SK-N-SH (cell line): ENCODE measurements around the gene MAD2L2. TPM values are rescaled to one million over a fixed set of nuclear protein-coding genes. Genes with fewer than 3 reads are reported as not detected.

Source experiments
- CTCF ChIA-PET: fragments of 300-600, 350-600 bp; formaldehyde crosslinking; extraction: SDS; loops from one replicate; lab custom pipeline; 2021; lab: Yijun Ruan, JAX
- POLR2A ChIA-PET: fragments of 350-600 bp; sonication (Branson Sonifier 250); formaldehyde crosslinking; extraction: SDS; loops from one replicate; lab custom pipeline; 2020; ENCODE audit warnings: antibody characterized with exemption, inconsistent platforms; lab: Yijun Ruan, JAX
- DNase-seq: peaks from one replicate; pipeline ENCODE4 v3.0.0; 2012
- H2AFZ ChIP-seq: fragments of 200-600 bp; sonication (generic); 2 replicates; pipeline ENCODE4 v1.8.1; 2016; ENCODE audit warnings: antibody characterized with exemption, mild to moderate bottlenecking, low read depth
- H3F3A ChIP-seq: fragments of 200-600 bp; sonication (generic); replicated peaks from 2 replicates; pipeline ENCODE3; 2016; ENCODE audit warnings: antibody characterized with exemption, mild to moderate bottlenecking; ENCODE audit not compliant: insufficient read depth
- H3K27ac ChIP-seq, 2 experiments: fragments of 200-500 bp in 1 of 2; fragments of 200-600 bp in 1 of 2; sonication (Bioruptor generic) in 1 of 2; sonication (generic), shearing (Covaris generic) in 1 of 2; 2 replicates each; pipeline versions ENCODE4 v1.5.1 to v1.6.1; 2014 to 2016; ENCODE audit warnings: low read depth in 2 of 2, inconsistent platforms in 1 of 2, low read length in 1 of 2, mild to moderate bottlenecking in 1 of 2, mixed read lengths in 1 of 2
- H3K27me3 ChIP-seq: fragments of 200-600 bp; sonication (generic), shearing (Covaris generic); 2 replicates; pipeline ENCODE4 v1.6.1; 2016; ENCODE audit warnings: mixed run types; ENCODE audit not compliant: insufficient read depth
- H3K36me3 ChIP-seq, 2 experiments: fragments of 200-500 bp in 1 of 2; fragments of 200-600 bp in 1 of 2; sonication (Bioruptor generic) in 1 of 2; sonication (generic) in 1 of 2; replicated peaks in 1 of 2; 2 replicates each; pipeline versions ENCODE3 to v1.5.1; 2014 to 2016; ENCODE audit warnings: low read length in 1 of 2, mild to moderate bottlenecking in 1 of 2; ENCODE audit not compliant: insufficient read depth in 2 of 2, control insufficient read depth in 1 of 2
- H3K4me1 ChIP-seq, 2 experiments: fragments of 200-500 bp in 1 of 2; fragments of 200-600 bp in 1 of 2; sonication (Bioruptor generic) in 1 of 2; sonication (generic), shearing (Covaris generic) in 1 of 2; 2 replicates each; pipeline versions ENCODE4 v1.5.1 to v1.6.1; 2014 to 2016; ENCODE audit warnings: low read depth in 1 of 2, low read length in 1 of 2, mixed run types in 1 of 2; ENCODE audit not compliant: insufficient read depth in 2 of 2, control insufficient read depth in 1 of 2
- H3K4me2 ChIP-seq: fragments of 200-600 bp; sonication (generic), shearing (Covaris generic); 2 replicates; pipeline ENCODE4 v1.6.1; 2017; ENCODE audit warnings: mixed run types
- H3K4me3 ChIP-seq, 2 experiments: fragments of 200-500 bp in 1 of 2; fragments of 200-600 bp in 1 of 2; sonication (Bioruptor generic) in 1 of 2; sonication (generic), shearing (Covaris generic) in 1 of 2; 2 replicates each; pipeline versions ENCODE4 v1.5.1 to v1.8.1; 2014 to 2016; ENCODE audit warnings: low read depth in 2 of 2, inconsistent platforms in 1 of 2, low read length in 1 of 2, mild to moderate bottlenecking in 1 of 2, mixed read lengths in 1 of 2, moderate library complexity in 1 of 2
- H3K79me2 ChIP-seq: fragments of 200-600 bp; sonication (generic); 2 replicates; pipeline ENCODE4 v1.8.1; 2017; ENCODE audit warnings: mild to moderate bottlenecking; ENCODE audit not compliant: insufficient read depth
- H3K9ac ChIP-seq: fragments of 200-600 bp; sonication (generic); 2 replicates; pipeline ENCODE4 v1.6.1; 2017; ENCODE audit warnings: mixed run types
- H3K9me2 ChIP-seq: fragments of 200-600 bp; sonication (generic); 2 replicates; pipeline ENCODE4 v1.6.1; 2017; ENCODE audit warnings: mixed run types
- H3K9me3 ChIP-seq: fragments of 200-600 bp; sonication (generic); 2 replicates; pipeline ENCODE4 v1.6.1; 2017; ENCODE audit warnings: mixed run types, mild to moderate bottlenecking, moderate library complexity
- H4K20me1 ChIP-seq: fragments of 200-600 bp; sonication (generic); 2 replicates; pipeline ENCODE4 v1.6.1; 2017; ENCODE audit warnings: mild to moderate bottlenecking, mixed run types; ENCODE audit not compliant: insufficient read depth
- ELF1 ChIP-seq: IDR thresholded peaks from 2 replicates; pipeline ENCODE4 v1.4.0; 2012
- EP300 ChIP-seq, 2 experiments: IDR thresholded peaks; 2 replicates each; pipeline versions ENCODE4 v1.4.0 to v1.6.1; 2012; ENCODE audit warnings: borderline replicate concordance in 1 of 2, low read depth in 1 of 2, low read length in 1 of 2
- EZH2phosphoT487 ChIP-seq: fragments of 200-600 bp; sonication (generic); IDR thresholded peaks from 2 replicates; pipeline ENCODE4 v1.6.1; 2017; ENCODE audit warnings: low read depth, mixed run types, mild to moderate bottlenecking, antibody characterized with exemption, moderate library complexity, borderline replicate concordance
- GATA2 ChIP-seq: sonication (generic); formaldehyde crosslinking; IDR thresholded peaks from 2 replicates; pipeline ENCODE4 v1.5.0; 2020; ENCODE audit warnings: mild to moderate bottlenecking, missing genetic modification reagents
- POLR2AphosphoS5 ChIP-seq: IDR thresholded peaks from 2 replicates; pipeline ENCODE4 v1.6.1; 2012; ENCODE audit warnings: low read depth, low read length
- SIN3A ChIP-seq: IDR thresholded peaks from 2 replicates; pipeline ENCODE4 v1.6.1; 2012; ENCODE audit warnings: low read depth, mild to moderate bottlenecking, low read length, moderate library complexity, borderline replicate concordance
- SMC3 ChIP-seq: IDR thresholded peaks from 2 replicates; pipeline ENCODE4 v1.6.1; 2012; ENCODE audit warnings: low read depth, low read length, improper control_type of control experiment
- TAF1 ChIP-seq: IDR thresholded peaks from 2 replicates; pipeline ENCODE4 v1.6.1; 2012; ENCODE audit warnings: low read depth, mild to moderate bottlenecking, low read length, moderate library complexity, borderline replicate concordance
- YY1 ChIP-seq: IDR thresholded peaks from 2 replicates; pipeline ENCODE4 v1.4.0; 2012; ENCODE audit warnings: low read depth, mild to moderate bottlenecking
- WGBS: methylation state at CpG from one replicate; pipeline ENCODE4 v1.1.6; 2017; ENCODE audit warnings: low lambda C conversion rate; 5-methylcytosine and 5-hydroxymethylcytosine counted together
- polyA plus RNA-seq, 3 experiments: library from polyadenylated mRNA; depleted of rRNA; stranded (reverse); fragments of >200 nt; gene quantifications; 2 replicates each; pipeline ENCODE4 v1.2.3, GENCODE V29; 2012
- TF ChIP-seq, protein P1 (sequence below): IDR thresholded peaks from 2 replicates; pipeline ENCODE4 v1.6.1; 2012; ENCODE audit warnings: mild to moderate bottlenecking, low read depth, low read length, moderate library complexity
- TF ChIP-seq, protein P2 (sequence below): fragments of 150-350 bp; IDR thresholded peaks from 2 replicates; pipeline ENCODE4 v1.6.1; 2017; ENCODE audit warnings: antibody characterized with exemption, low read length, low read depth, borderline replicate concordance
- TF ChIP-seq, protein P3 (sequence below): fragments of 200-600 bp; sonication (generic); IDR thresholded peaks from 2 replicates; pipeline ENCODE4 v1.6.1; 2017; ENCODE audit warnings: antibody characterized with exemption, mild to moderate bottlenecking, moderate library complexity

The MAD2L2 gene
- polyA plus RNA-seq, 1 of the 3 experiments (the other 2 are of a cell fraction): 94.0 TPM

DNA sequence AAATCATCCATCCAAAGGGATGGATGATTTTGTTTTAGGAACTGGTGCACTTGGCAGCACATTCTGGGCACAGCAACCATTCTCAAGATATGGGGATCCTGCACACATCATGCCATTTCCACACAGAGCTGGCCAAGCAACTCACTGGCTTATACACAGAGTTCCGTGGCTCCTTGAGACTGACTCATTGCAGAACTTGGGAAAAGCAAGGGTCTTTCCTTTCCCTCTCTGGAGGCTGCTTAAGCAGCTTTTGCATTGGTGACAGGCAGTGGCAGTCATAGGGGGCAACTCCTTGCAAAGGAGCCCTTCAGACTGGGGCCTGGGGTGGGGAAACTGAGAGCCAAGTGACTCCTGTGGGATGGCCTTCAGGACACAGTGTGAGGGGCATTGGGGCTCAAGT, 1.9 kb upstream of the MAD2L2 start:
- Histone ChIP-seq H4K20me1 (no peaks in the 10 kb centered on the region), H2AFZ (no peak overlapping the region), H3K79me2 (peaks cover 18% of the 10 kb centered on the region; the same call in 1 of the 2 replicates), H3K36me3 (peaks cover 0 to 6% of the 10 kb centered on the region in 2 experiments), H3K4me2 (no peak overlapping the region), H3K27ac (no peak overlapping the region), H3K27me3 (no peaks in the 10 kb centered on the region), H3K9ac (no peak overlapping the region), H3K4me1 (peaks cover 10 to 16% of the 10 kb centered on the region in 2 experiments; a peak in 2 of 4 replicates), H3F3A (peaks cover 6% of the 10 kb centered on the region), H3K9me3 (no peaks in the 10 kb centered on the region), H3K9me2 (no peaks in the 10 kb centered on the region), H3K4me3 (no peak overlapping the region)
- ChIA-PET POLR2A (interaction anchor here (0.6 to 0.8 kb wide), 3 partner anchors 29 to 298 kb away, joined by 3 to 5 read pairs (median 4); no protein-coding TSS in a partner anchor), CTCF (interaction anchor here (1.0 to 7.5 kb wide), 6 partner anchors 19 to 226 kb away, joined by 3 to 51 read pairs (median 12); partner anchors contain the start of gene FBXO6)
- DNase-seq: no peak
- WGBS: 63% methylated on average over 1 of the region's 1 CpG
- TF ChIP-seq, protein P1, sequence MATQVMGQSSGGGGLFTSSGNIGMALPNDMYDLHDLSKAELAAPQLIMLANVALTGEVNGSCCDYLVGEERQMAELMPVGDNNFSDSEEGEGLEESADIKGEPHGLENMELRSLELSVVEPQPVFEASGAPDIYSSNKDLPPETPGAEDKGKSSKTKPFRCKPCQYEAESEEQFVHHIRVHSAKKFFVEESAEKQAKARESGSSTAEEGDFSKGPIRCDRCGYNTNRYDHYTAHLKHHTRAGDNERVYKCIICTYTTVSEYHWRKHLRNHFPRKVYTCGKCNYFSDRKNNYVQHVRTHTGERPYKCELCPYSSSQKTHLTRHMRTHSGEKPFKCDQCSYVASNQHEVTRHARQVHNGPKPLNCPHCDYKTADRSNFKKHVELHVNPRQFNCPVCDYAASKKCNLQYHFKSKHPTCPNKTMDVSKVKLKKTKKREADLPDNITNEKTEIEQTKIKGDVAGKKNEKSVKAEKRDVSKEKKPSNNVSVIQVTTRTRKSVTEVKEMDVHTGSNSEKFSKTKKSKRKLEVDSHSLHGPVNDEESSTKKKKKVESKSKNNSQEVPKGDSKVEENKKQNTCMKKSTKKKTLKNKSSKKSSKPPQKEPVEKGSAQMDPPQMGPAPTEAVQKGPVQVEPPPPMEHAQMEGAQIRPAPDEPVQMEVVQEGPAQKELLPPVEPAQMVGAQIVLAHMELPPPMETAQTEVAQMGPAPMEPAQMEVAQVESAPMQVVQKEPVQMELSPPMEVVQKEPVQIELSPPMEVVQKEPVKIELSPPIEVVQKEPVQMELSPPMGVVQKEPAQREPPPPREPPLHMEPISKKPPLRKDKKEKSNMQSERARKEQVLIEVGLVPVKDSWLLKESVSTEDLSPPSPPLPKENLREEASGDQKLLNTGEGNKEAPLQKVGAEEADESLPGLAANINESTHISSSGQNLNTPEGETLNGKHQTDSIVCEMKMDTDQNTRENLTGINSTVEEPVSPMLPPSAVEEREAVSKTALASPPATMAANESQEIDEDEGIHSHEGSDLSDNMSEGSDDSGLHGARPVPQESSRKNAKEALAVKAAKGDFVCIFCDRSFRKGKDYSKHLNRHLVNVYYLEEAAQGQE: no peak
- TF ChIP-seq TAF1 (no peak), SMC3 (no peak), SIN3A (no peak), POLR2AphosphoS5 (no peak), YY1 (no peak), ELF1 (no peak), GATA2 (no peak), EP300 (IDR thresholded peaks at IDR 0.05; ENCODE audit: borderline replicate concordance in 1 of 2, low read depth in 1 of 2, low read length in 1 of 2) (no peak), EZH2phosphoT487 (no peak)
- TF ChIP-seq, protein P2, sequence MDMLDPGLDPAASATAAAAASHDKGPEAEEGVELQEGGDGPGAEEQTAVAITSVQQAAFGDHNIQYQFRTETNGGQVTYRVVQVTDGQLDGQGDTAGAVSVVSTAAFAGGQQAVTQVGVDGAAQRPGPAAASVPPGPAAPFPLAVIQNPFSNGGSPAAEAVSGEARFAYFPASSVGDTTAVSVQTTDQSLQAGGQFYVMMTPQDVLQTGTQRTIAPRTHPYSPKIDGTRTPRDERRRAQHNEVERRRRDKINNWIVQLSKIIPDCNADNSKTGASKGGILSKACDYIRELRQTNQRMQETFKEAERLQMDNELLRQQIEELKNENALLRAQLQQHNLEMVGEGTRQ: no peak
- TF ChIP-seq, protein P3, sequence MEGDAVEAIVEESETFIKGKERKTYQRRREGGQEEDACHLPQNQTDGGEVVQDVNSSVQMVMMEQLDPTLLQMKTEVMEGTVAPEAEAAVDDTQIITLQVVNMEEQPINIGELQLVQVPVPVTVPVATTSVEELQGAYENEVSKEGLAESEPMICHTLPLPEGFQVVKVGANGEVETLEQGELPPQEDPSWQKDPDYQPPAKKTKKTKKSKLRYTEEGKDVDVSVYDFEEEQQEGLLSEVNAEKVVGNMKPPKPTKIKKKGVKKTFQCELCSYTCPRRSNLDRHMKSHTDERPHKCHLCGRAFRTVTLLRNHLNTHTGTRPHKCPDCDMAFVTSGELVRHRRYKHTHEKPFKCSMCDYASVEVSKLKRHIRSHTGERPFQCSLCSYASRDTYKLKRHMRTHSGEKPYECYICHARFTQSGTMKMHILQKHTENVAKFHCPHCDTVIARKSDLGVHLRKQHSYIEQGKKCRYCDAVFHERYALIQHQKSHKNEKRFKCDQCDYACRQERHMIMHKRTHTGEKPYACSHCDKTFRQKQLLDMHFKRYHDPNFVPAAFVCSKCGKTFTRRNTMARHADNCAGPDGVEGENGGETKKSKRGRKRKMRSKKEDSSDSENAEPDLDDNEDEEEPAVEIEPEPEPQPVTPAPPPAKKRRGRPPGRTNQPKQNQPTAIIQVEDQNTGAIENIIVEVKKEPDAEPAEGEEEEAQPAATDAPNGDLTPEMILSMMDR: no peak
